DOHH2 (cell line): ENCODE measurements around the gene DNTT.

ENCODE experiments used
- EZH2phosphoT487 ChIP-seq: fragments of 200-600 bp; sonication (generic); IDR thresholded peaks from 2 replicates; pipeline ENCODE4 v1.6.1; 2017; ENCODE audit warnings: borderline replicate concordance, mild to moderate bottlenecking, antibody characterized with exemption, low read length, moderate library complexity, mixed read lengths
- TF ChIP-seq, protein P1 (sequence below): fragments of 200-600 bp; sonication (generic); IDR thresholded peaks from one replicate; pipeline ENCODE4 v1.5.1; 2014; ENCODE audit warnings: antibody characterized with exemption, mild to moderate bottlenecking, low read depth, low read length; ENCODE audit not compliant: poor library complexity, severe bottlenecking

DNA sequence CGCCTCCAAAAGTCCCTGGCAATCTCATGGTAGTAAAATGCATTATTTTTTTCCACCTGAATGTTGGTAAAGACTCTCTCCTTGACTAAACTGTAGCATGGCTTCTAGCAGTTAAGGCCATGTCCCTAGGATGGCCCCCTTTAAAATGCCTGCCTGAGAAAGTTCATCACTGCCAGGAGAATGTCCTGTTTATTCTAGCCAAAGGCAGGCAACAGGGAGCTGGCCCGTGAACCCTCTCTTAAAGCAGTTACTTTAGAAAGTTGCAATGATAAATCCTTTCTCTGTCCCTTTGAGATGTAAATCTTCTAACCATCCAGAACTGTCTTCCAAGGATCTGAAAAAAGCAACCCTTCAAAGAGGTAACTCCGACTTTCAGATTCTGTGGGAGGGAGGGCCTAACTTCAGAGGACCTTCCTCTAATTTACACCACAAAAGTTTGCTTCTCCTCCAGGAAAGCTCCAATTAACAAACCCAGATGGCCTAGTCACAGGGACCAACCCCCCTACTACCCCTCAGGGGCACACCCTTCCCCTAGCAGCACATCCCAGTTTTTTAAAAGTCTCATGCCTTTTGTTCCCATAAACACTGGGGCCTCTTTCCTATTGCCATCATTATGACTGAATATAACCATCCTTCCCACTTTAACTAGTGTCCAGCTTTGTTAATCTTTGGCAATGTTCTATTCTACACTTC lies 5.5 kb downstream of the DNTT start:
- TF ChIP-seq, protein P1, sequence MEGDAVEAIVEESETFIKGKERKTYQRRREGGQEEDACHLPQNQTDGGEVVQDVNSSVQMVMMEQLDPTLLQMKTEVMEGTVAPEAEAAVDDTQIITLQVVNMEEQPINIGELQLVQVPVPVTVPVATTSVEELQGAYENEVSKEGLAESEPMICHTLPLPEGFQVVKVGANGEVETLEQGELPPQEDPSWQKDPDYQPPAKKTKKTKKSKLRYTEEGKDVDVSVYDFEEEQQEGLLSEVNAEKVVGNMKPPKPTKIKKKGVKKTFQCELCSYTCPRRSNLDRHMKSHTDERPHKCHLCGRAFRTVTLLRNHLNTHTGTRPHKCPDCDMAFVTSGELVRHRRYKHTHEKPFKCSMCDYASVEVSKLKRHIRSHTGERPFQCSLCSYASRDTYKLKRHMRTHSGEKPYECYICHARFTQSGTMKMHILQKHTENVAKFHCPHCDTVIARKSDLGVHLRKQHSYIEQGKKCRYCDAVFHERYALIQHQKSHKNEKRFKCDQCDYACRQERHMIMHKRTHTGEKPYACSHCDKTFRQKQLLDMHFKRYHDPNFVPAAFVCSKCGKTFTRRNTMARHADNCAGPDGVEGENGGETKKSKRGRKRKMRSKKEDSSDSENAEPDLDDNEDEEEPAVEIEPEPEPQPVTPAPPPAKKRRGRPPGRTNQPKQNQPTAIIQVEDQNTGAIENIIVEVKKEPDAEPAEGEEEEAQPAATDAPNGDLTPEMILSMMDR: no peak
- TF ChIP-seq EZH2phosphoT487: no peak
